SW480 (cell line): ENCODE data around the gene CAMK2G.
"Not testable (repeated sequence)": the region's sequence is repeated elsewhere in the genome, so short reads cannot be mapped to it uniquely, and the experiment has no call there.

Experiments
- DNase-seq: peaks from one replicate; pipeline ENCODE4 v3.0.0-alpha.2; 2016; ENCODE audit warnings: low spot score

CAMK2G gene

GRCh38 chr10:73874267-73875138, at the start of gene CAMK2G:
Gene CAMK2G, minus strand, starts transcription at chr10:73874555. Its CDS starts 94 bp downstream, at chr10:73874461.
- peak; percentile 75 for DNase-seq

- no peak for DNase-seq
Measured at GRCh38 chr10:73922864-73923133, 48.4 kb upstream of the CAMK2G start.

- no peak for DNase-seq
Measured at GRCh38 chr10:73922007-73922863, 47.9 kb upstream of the CAMK2G start.

GRCh38 chr10:73920089-73920488, 45.7 kb upstream of the CAMK2G start:
- DNase-seq = no peak

- DNase-seq = not testable (repeated sequence)
Measured at GRCh38 chr10:73919481-73919880, 45.1 kb upstream of the CAMK2G start.

- DNase-seq = no peak
Measured at GRCh38 chr10:73917566-73918305, 43.4 kb upstream of the CAMK2G start.

- no peak for DNase-seq
Measured at GRCh38 chr10:73916761-73917470, 42.6 kb upstream of the CAMK2G start.

GRCh38 chr10:73915206-73915851, 41.0 kb upstream of the CAMK2G start:
- no peak for DNase-seq

GRCh38 chr10:73914036-73914435, 39.7 kb upstream of the CAMK2G start:
- DNase-seq = no peak

- no peak for DNase-seq
Measured at GRCh38 chr10:73911553-73912004, 37.2 kb upstream of the CAMK2G start.

GRCh38 chr10:73910764-73911552, 36.6 kb upstream of the CAMK2G start, which contains the start of gene PLAU:
Gene PLAU, plus strand, starts transcription at chr10:73911132. Its CDS starts 424 bp downstream, at chr10:73911556.
- peak; percentile 16 for DNase-seq

GRCh38 chr10:73910401-73910763, 36.0 kb upstream of the CAMK2G start:
- DNase-seq = no peak

GRCh38 chr10:73909540-73910115, 35.3 kb upstream of the CAMK2G start:
- DNase-seq = no peak

- peak; percentile 54 for DNase-seq
Measured at GRCh38 chr10:73908853-73909539, 34.6 kb upstream of the CAMK2G start.

GRCh38 chr10:73907841-73908517, 33.6 kb upstream of the CAMK2G start:
- no peak for DNase-seq

- DNase-seq = peak; percentile 87
Measured at GRCh38 chr10:73906524-73907447, 32.4 kb upstream of the CAMK2G start.

- DNase-seq = no peak
Measured at GRCh38 chr10:73905256-73906020, 31.1 kb upstream of the CAMK2G start.
